ENCODE measurements around the gene RGS11.
A peak's percentile ranks its signal among the peaks of the same experiment; 100 is the strongest.

RGS11 gene

DNA sequence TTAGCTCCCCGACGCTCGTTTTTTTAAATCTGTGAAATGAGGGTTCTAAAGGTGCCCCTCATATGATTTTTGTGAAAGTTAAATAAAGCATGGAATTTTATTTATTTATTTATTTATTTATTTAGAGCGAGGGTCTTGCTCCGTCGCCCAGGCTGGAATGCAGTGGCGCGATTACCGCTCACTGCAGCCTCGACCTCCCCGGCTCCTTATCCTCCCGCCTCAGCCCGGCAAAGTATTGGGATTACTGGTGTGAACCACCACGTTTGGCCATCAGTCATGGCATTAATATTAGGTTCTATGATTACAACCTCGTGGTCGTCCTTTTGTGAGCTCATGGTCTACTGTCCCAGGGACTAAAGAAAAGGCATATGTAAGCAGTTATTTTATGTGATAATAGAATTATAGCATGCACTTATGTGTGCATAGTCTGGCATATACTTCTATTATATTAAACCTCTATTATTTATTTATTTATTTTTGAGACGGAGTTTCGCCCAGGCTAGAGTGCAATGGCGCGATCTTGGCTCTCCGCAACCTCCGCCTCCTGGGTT is 45.9 kb downstream of the RGS11 start:
- ATAC-seq: no peak
- TF ChIP-seq ZNF8 (CRISPR knock-in tag; IDR thresholded peaks at IDR 0.05) (no peak), ZNF70 (CRISPR knock-in tag; IDR thresholded peaks at IDR 0.05) (no peak), ZFP3 (CRISPR knock-in tag; IDR thresholded peaks at IDR 0.05) (no peak), TCF4 (CRISPR knock-in tag; IDR thresholded peaks at IDR 0.05; ENCODE audit: borderline replicate concordance) (no peak), POU6F1 (CRISPR knock-in tag; IDR thresholded peaks at IDR 0.05; ENCODE audit: borderline replicate concordance, low read depth) (no peak), BACH2 (CRISPR knock-in tag; IDR thresholded peaks at IDR 0.05; ENCODE audit: borderline replicate concordance) (no peak), ZFP30 (CRISPR knock-in tag; IDR thresholded peaks at IDR 0.05) (no peak), OSR1 (CRISPR knock-in tag; IDR thresholded peaks at IDR 0.05) (no peak), GLIS3 (CRISPR knock-in tag; IDR thresholded peaks at IDR 0.05) (no peak), ZC3H10 (CRISPR knock-in tag; IDR thresholded peaks at IDR 0.05) (no peak), ZNF565 (CRISPR knock-in tag; conservative IDR thresholded peaks at IDR 0.05; ENCODE audit: low read depth) (no peak), RARB (CRISPR knock-in tag; IDR thresholded peaks at IDR 0.05) (no peak), ISL1 (CRISPR knock-in tag; IDR thresholded peaks at IDR 0.05) (no peak), ARNTL (CRISPR knock-in tag; IDR thresholded peaks at IDR 0.05; ENCODE audit: borderline replicate concordance, low read depth) (no peak)
- TF ChIP-seq, protein P1, sequence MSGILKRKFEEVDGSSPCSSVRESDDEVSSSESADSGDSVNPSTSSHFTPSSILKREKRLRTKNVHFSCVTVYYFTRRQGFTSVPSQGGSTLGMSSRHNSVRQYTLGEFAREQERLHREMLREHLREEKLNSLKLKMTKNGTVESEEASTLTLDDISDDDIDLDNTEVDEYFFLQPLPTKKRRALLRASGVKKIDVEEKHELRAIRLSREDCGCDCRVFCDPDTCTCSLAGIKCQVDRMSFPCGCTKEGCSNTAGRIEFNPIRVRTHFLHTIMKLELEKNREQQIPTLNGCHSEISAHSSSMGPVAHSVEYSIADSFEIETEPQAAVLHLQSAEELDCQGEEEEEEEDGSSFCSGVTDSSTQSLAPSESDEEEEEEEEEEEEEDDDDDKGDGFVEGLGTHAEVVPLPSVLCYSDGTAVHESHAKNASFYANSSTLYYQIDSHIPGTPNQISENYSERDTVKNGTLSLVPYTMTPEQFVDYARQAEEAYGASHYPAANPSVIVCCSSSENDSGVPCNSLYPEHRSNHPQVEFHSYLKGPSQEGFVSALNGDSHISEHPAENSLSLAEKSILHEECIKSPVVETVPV (CRISPR knock-in tag; IDR thresholded peaks at IDR 0.05): no peak
- TF ChIP-seq, protein P2, sequence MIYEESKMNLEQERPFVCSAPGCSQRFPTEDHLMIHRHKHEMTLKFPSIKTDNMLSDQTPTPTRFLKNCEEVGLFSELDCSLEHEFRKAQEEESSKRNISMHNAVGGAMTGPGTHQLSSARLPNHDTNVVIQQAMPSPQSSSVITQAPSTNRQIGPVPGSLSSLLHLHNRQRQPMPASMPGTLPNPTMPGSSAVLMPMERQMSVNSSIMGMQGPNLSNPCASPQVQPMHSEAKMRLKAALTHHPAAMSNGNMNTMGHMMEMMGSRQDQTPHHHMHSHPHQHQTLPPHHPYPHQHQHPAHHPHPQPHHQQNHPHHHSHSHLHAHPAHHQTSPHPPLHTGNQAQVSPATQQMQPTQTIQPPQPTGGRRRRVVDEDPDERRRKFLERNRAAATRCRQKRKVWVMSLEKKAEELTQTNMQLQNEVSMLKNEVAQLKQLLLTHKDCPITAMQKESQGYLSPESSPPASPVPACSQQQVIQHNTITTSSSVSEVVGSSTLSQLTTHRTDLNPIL (CRISPR knock-in tag; IDR thresholded peaks at IDR 0.05; ENCODE audit: low read depth): no peak
- TF ChIP-seq, protein P3, sequence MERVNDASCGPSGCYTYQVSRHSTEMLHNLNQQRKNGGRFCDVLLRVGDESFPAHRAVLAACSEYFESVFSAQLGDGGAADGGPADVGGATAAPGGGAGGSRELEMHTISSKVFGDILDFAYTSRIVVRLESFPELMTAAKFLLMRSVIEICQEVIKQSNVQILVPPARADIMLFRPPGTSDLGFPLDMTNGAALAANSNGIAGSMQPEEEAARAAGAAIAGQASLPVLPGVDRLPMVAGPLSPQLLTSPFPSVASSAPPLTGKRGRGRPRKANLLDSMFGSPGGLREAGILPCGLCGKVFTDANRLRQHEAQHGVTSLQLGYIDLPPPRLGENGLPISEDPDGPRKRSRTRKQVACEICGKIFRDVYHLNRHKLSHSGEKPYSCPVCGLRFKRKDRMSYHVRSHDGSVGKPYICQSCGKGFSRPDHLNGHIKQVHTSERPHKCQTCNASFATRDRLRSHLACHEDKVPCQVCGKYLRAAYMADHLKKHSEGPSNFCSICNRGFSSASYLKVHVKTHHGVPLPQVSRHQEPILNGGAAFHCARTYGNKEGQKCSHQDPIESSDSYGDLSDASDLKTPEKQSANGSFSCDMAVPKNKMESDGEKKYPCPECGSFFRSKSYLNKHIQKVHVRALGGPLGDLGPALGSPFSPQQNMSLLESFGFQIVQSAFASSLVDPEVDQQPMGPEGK (CRISPR knock-in tag; IDR thresholded peaks at IDR 0.05; ENCODE audit: borderline replicate concordance): no peak

DNA sequence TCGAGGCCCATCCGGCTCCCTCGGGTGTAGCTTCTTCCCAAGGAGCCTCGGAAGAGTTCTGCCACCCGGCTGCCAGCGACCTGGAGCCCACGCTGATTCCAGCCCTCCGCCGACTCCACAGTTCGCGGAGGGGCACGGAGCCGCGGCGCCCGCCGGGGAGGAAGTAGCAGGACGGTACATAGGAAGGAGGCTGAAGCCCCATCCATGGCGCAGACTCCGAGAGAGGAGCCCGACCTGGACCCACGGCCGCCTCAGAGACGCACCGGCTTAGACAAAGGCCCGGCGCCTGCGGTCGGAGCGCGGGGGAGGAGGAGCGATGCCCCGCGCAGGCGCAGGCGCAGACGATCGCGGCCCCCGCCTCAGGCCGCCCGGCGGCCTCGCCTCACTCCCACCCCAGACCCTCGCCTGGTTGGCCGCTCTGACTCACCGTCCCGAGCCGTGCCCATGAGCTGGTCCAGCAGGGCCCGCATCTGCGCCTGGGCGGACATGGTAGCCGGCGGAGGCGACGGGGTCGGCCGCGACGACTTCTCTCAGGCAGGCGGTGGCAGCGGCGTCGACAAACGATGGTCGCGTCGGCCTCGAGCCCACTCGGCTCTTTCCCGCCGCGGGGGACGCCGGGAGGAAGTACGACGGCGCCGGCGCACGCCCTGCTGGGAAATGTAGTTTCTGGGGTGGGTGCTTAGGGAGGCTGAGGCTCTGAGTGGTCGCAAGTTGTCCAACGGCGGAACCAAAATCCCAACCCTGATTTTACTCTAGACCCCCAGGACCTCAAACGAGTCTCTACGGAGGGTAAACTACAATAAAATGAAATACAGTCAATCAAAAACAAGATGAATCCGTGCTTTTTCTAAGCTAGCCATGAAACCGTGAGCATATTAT is 46.7 kb downstream of the RGS11 start, which contains the start of gene LUC7L:
TSS of gene LUC7L (minus strand) at position 598 of the 879 bp plus-strand sequence. CDS start at position 488, 110 bp downstream.
- ATAC-seq: peak; percentile 96
- TF ChIP-seq TSHZ2 (CRISPR knock-in tag; IDR thresholded peaks at IDR 0.05): no peak
- TF ChIP-seq CSDC2 (CRISPR knock-in tag; IDR thresholded peaks at IDR 0.05): 0 out of 2 replicates have a peak, but pooled peaks have one; percentile 60
- TF ChIP-seq POU6F1 (CRISPR knock-in tag; IDR thresholded peaks at IDR 0.05; ENCODE audit: borderline replicate concordance, low read depth): peak; percentile 25; the same call in 1 of the 2 replicates
- no peak for TF ChIP-seq ISL1 (CRISPR knock-in tag; IDR thresholded peaks at IDR 0.05)
- TF ChIP-seq ESRRG (CRISPR knock-in tag; IDR thresholded peaks at IDR 0.05): no peak
- TF ChIP-seq RARB (CRISPR knock-in tag; IDR thresholded peaks at IDR 0.05): no peak
- TF ChIP-seq ZFP30 (CRISPR knock-in tag; IDR thresholded peaks at IDR 0.05): no peak
- no peak for TF ChIP-seq ARNTL (CRISPR knock-in tag; IDR thresholded peaks at IDR 0.05; ENCODE audit: borderline replicate concordance, low read depth)
- peak; percentile 67; the same call in 1 of the 2 replicates for TF ChIP-seq SNAI2 (CRISPR knock-in tag; IDR thresholded peaks at IDR 0.05)
- 0 out of 2 replicates have a peak, but pooled peaks have one; percentile 64 for TF ChIP-seq ZFP3 (CRISPR knock-in tag; IDR thresholded peaks at IDR 0.05)
- TF ChIP-seq GLIS3 (CRISPR knock-in tag; IDR thresholded peaks at IDR 0.05): no peak
